ENCODE results near the gene GHR. TPM values are rescaled to one million over a fixed set of nuclear protein-coding genes. Genes with fewer than 3 reads are reported as not detected.

GHR gene
- polyA plus RNA-seq, 1 donor from 2014 or later = 0.31 TPM

DNA sequence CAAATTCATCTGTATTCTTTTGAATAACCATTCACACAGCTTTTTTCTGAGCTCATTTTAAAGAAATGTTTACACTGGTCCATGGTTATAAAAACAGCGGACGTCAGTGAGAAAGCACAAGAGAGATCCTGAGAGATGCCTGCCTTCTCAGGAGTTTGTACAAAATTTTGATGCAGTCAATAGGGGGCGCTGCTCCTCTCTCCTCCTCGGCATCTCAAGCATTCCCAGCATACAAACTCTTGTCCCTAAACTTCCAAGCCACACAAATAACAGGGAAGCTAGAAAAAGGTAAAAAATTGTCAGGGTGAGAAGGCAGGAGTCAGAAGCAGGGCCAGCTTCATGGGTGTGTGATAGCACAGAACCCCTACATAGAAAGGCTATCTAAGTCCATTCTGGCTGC is 322.2 kb downstream of the GHR start:
- Histone ChIP-seq H3F3A (ENCODE audit: insufficient read depth, low read length, poor library complexity, severe bottlenecking) (no peaks in the 10 kb centered on the region), H3K79me2 (replicated peaks; ENCODE audit: insufficient read depth, low read length) (no peaks in the 10 kb centered on the region), H2AFZ (ENCODE audit: low read depth, low read length) (no peak overlapping the region), H3K36me3 (ENCODE audit: insufficient read depth, low read length) (no peaks in the 10 kb centered on the region), H3K9me3 (ENCODE audit: low read length) (no peaks in the 10 kb centered on the region), H3K27ac (ENCODE audit: low read length) (no peak overlapping the region), H4K20me1 (ENCODE audit: insufficient read depth) (no peaks in the 10 kb centered on the region), H3K4me3 (ENCODE audit: low read length) (no peak overlapping the region), H3K4me2 (ENCODE audit: low read length) (no peak overlapping the region), H3K27me3 (ENCODE audit: insufficient read depth, low read depth, low read length) (no peaks in the 10 kb centered on the region), H3K9ac (ENCODE audit: low read length) (no peak overlapping the region), H3K9me2 (ENCODE audit: insufficient read depth, low read length) (no peaks in the 10 kb centered on the region)
- no peak for TF ChIP-seq SMC3 (conservative IDR thresholded peaks at IDR 0.05; ENCODE audit: poor library complexity)

DNA sequence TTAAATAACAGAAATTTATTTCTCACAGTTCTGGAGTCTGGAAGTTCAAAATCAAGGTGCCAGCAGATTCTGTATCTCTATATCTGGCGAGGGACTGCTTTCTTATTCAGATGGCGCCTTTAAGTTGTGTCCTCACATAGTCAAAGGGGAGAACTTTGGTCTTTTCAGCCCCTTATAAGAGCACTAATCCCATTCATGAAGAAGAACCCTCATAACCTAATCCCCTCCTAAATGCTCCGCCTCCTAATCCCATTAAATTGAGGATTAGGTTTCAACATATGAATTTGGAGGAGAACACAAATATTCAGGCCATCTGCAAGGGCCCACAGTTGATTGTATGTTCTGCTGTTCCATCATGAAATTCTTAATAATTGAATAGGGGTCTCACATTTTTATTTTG is 322.6 kb downstream of the GHR start:
- H2AFZ ChIP-seq (ENCODE audit: low read depth, low read length) = no peak overlapping the region
- H3K9me2 ChIP-seq (ENCODE audit: insufficient read depth, low read length) = no peaks in the 10 kb centered on the region
- no peaks in the 10 kb centered on the region for H3K9me3 ChIP-seq (ENCODE audit: low read length)
- H3K27ac ChIP-seq (ENCODE audit: low read length) = no peak overlapping the region
- H3K9ac ChIP-seq (ENCODE audit: low read length) = no peak overlapping the region
- H3K4me2 ChIP-seq (ENCODE audit: low read length) = no peak overlapping the region
- no peaks in the 10 kb centered on the region for H4K20me1 ChIP-seq (ENCODE audit: insufficient read depth)
- no peaks in the 10 kb centered on the region for H3K79me2 ChIP-seq (replicated peaks; ENCODE audit: insufficient read depth, low read length)
- no peaks in the 10 kb centered on the region for H3K27me3 ChIP-seq (ENCODE audit: insufficient read depth, low read depth, low read length)
- TF ChIP-seq EZH2 (IDR thresholded peaks at IDR 0.05; ENCODE audit: borderline replicate concordance, insufficient read depth, low read length, poor library complexity, severe bottlenecking) (no peak), POLR2AphosphoS5 (IDR thresholded peaks at IDR 0.05) (no peak), SMC3 (conservative IDR thresholded peaks at IDR 0.05; ENCODE audit: poor library complexity) (no peak), RAD21 (conservative IDR thresholded peaks at IDR 0.05) (no peak), EP300 (conservative IDR thresholded peaks at IDR 0.05; ENCODE audit: poor library complexity, severe bottlenecking) (no peak), CTCF (IDR thresholded peaks at IDR 0.05; ENCODE audit: poor library complexity, severe bottlenecking) (no peak), REST (IDR thresholded peaks at IDR 0.05; ENCODE audit: borderline replicate concordance) (no peak), MXI1 (conservative IDR thresholded peaks at IDR 0.05; ENCODE audit: poor library complexity, severe bottlenecking) (no peak), TAF1 (IDR thresholded peaks at IDR 0.05; ENCODE audit: low read depth) (no peak)
- H3K4me3 ChIP-seq (ENCODE audit: low read length) = no peak overlapping the region
- H3F3A ChIP-seq (ENCODE audit: insufficient read depth, low read length, poor library complexity, severe bottlenecking) = no peaks in the 10 kb centered on the region
- no peaks in the 10 kb centered on the region for H3K36me3 ChIP-seq (ENCODE audit: insufficient read depth, low read length)

- no peaks in the 10 kb centered on the region for H3K27me3 ChIP-seq (ENCODE audit: insufficient read depth, low read depth, low read length)
- no peak overlapping the region for H3K27ac ChIP-seq (ENCODE audit: low read length)
- no peaks in the 10 kb centered on the region for H3K79me2 ChIP-seq (replicated peaks; ENCODE audit: insufficient read depth, low read length)
- H2AFZ ChIP-seq (ENCODE audit: low read depth, low read length) = no peak overlapping the region
- no peak overlapping the region for H3K9ac ChIP-seq (ENCODE audit: low read length)
- no peak overlapping the region for H3K4me2 ChIP-seq (ENCODE audit: low read length)
- H3K4me3 ChIP-seq (ENCODE audit: low read length) = no peak overlapping the region
- H3K9me3 ChIP-seq (ENCODE audit: low read length) = no peaks in the 10 kb centered on the region
- TF ChIP-seq REST (IDR thresholded peaks at IDR 0.05; ENCODE audit: borderline replicate concordance) = no peak
- no peak for TF ChIP-seq SMC3 (conservative IDR thresholded peaks at IDR 0.05; ENCODE audit: poor library complexity)
- TF ChIP-seq RAD21 (conservative IDR thresholded peaks at IDR 0.05) = no peak
- no peak for TF ChIP-seq MXI1 (conservative IDR thresholded peaks at IDR 0.05; ENCODE audit: poor library complexity, severe bottlenecking)
- TF ChIP-seq EZH2 (IDR thresholded peaks at IDR 0.05; ENCODE audit: borderline replicate concordance, insufficient read depth, low read length, poor library complexity, severe bottlenecking) = no peak
- TF ChIP-seq CTCF (IDR thresholded peaks at IDR 0.05; ENCODE audit: poor library complexity, severe bottlenecking) = no peak
- no peaks in the 10 kb centered on the region for H3F3A ChIP-seq (ENCODE audit: insufficient read depth, low read length, poor library complexity, severe bottlenecking)
- H3K36me3 ChIP-seq (ENCODE audit: insufficient read depth, low read length) = no peaks in the 10 kb centered on the region
- H4K20me1 ChIP-seq (ENCODE audit: insufficient read depth) = no peaks in the 10 kb centered on the region
- no peaks in the 10 kb centered on the region for H3K9me2 ChIP-seq (ENCODE audit: insufficient read depth, low read length)
Observed at GRCh38 chr5:42749020-42749419, 325.8 kb downstream of the GHR start.

Data from neural cell (in vitro differentiated cells).